DND-41 (cell line): ENCODE measurements around the gene RNF182.

Experiments
- CTCF ChIP-seq: IDR thresholded peaks from 2 replicates; pipeline ENCODE4 v1.5.1; 2012; ENCODE audit warnings: borderline replicate concordance, low read length, moderate library complexity, mild to moderate bottlenecking; ENCODE audit not compliant: poor library complexity, severe bottlenecking; ENCODE audit errors: extremely low read depth
- EZH2 ChIP-seq: IDR thresholded peaks from 3 replicates; pipeline ENCODE4 v1.6.1; 2012; ENCODE audit warnings: borderline replicate concordance, low read depth, mild to moderate bottlenecking, moderate library complexity, low read length, inconsistent platforms; ENCODE audit not compliant: severe bottlenecking

- TF ChIP-seq CTCF (no peak), EZH2 (no peak)
Observed at GRCh38 chr6:13915561-13916229, 9.1 kb upstream of the RNF182 start.
